GM21526 (cell line): ENCODE results near the gene PRXL2B.
"Not testable (repeated sequence)": the region's sequence is repeated elsewhere in the genome, so short reads cannot be mapped to it uniquely, and the experiment has no call there.

Source experiments
- ATAC-seq: cut with Tn5 transposase; IDR thresholded peaks from one replicate; pipeline ENCODE4 v1.9.1; 2021; ENCODE audit warnings: moderate library complexity; ENCODE audit not compliant: unreplicated experiment, low FRiP score

The PRXL2B gene

DNA sequence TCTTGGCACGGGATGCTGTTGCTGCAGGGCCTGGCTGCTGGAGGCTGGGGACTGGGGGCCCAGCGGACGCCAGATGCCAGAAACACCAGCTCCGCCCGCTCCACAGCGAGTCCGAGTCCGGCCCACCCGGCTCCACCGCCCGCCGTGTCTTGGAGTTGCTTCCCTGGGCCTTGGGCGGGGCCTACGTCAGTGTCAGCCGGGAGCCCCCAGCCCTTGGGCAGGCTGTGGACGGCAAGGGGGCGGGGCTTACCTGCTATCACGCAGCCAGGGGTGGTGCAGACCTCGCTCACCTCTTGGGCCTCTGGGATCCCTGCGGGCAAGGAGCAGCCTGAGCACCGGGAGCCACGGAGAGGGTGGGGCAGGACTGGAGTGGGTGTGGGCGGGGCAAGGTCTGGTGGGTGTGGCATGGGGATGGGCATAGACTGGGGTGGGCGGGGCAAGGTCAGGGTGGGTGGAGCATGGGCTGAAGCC is 24.5 kb downstream of the PRXL2B start:
- ATAC-seq = no peak

DNA sequence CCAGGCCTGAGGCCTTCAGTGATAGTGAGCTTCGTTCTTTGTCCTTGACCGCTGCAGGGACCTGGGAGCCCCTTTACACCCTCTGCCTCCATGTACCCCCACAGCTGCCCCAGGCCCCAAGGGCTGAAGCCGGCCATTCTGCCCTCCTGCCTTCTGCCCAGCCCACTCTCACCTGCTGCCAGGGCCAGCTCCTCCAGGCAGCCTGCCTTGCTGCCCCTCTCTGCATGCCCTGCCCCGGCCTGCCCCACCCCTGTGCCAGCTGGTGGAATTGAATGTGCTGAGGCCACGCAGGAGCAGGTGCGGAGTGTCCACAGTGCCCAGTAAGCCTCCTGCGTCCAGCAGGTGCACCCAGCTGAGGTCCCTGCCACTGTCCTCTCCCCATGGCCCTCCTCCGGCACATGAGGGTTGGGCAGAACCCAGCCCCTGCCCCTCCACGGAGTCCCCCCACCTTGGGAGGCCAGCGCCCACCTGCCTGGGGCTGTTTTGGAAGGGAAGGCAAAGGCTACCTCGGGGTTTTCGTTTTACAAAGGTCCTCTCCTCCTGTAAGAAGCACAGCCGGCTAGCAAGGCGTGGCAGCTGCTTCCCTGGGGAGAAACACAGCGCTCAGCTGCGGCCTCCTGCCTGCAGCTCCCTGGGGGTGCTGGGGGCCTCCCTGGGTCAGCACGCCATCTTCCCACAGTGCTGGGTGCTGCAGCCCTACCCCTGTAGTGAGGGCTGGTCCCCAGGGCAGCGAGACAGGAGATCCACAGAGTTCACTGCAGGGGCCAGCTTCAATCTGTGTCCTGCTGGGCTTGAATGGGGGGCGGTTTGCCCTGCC is 25.3 kb downstream of the PRXL2B start:
- ATAC-seq = no peak

DNA sequence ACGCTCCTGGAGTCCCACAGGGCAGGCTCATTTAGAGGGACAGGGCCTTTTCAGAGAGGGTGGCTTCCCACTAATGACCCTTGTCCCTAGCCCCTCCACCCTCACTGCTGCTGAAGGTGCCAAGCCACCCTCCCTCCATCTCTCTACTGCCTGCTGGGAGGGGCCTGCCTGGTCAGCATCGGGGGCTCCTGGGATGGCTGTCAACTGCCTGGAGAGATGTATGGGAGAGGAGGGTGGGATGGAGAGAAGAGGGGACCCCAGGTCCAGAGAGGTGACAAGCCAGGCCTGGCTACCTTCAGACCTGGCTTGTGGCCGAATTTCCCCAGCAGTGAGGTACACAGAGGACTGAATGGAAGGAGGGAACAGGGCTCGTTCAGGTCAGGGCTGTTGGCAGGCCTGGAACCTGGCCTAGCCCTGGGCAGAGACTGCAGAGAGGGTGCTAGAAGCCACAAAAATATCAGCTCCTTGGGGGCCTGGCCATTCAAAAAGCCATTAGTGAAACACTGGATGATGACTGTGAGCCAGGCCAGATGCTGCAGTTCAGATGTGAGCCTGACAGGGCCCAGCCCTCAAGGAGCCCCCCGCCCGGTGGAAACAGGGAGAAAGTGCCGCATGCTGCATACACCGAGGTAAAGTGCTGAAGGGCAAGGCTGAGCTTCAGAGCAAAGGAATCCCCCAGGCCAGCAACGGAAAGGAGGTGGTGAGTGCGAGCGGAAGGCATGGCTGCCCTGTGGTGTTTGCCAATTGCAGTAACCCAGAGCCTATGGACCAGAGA is 26.2 kb downstream of the PRXL2B start:
- no peak for ATAC-seq

DNA sequence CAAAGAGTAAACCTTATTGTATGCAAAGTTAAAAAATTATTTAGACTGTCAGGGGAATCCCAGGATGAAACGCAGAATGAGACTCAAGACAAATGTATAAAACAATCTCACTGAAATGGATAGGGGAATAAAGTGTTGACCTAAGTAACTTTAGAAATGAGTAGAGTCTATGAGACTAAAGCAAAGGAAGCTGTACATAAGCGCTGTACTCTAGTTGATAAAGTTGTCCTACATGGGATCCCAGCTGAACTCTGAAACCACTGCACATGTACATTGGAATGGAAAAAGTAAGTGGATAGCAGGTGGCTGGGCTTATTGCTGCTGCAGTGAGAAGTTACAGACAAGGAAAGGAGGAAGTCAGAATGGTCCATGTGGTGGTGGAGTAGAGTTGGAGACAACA is 27.6 kb downstream of the PRXL2B start:
- ATAC-seq = no peak

DNA sequence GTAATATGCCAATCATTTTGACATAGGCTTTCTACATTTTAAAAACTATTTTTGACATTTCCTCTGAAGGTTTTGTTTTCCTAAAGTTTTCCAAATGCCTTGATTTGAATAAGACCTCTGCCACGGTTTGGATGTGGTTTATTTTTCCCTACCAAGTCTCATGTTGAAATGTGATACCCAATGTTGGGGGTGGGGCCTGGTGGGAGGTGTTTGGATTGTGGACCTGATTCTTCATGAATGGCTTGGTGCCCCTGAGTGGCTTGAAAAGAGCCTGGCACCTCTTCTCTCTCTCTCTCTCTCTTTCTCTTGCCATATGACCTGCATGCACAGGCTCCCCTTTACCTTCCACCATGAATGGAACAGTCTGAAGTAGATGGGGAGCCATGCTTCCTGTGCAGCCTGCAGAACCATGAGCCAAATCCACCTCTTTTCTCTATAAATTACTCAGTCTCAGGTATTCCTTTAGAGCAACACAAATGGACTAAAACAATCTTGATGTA is 31.4 kb downstream of the PRXL2B start:
- ATAC-seq = no peak

DNA sequence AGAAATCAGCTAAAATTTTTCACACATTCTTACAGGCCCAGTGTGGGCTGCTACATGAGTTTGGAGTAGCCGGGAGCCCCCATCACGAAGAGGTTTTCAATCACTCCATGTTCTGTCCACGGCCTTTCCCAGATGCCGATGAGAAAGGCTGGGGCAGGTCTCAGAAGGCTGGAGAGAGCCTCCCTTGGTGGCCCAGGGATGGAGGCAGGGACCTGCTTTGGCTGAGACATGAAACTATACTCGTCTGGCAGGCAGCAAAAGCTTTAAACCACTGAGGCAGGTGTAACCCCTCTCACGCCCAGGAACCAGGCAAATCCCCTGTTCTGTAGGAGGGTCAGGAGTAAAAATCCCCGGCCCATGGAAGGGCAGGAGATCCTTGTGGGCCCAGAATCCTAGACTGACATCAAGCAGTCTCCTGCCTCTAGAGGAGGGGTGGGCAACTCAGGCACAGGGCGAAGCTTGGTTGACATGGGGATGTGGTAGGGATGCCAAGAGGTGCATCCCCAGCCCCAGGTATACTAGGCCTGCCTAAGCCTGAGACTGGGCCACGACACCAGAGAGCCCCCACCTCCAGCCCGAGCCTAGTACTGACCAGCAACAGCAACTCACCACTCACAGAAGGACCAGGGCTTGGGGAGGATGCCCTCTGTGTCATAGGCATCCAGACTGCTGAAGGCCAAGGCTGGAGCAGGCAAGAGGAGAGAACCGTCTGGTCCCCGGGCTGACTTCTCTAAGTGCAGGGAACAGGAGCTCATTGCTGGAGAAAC is 37.2 kb downstream of the PRXL2B start:
- ATAC-seq = no peak

DNA sequence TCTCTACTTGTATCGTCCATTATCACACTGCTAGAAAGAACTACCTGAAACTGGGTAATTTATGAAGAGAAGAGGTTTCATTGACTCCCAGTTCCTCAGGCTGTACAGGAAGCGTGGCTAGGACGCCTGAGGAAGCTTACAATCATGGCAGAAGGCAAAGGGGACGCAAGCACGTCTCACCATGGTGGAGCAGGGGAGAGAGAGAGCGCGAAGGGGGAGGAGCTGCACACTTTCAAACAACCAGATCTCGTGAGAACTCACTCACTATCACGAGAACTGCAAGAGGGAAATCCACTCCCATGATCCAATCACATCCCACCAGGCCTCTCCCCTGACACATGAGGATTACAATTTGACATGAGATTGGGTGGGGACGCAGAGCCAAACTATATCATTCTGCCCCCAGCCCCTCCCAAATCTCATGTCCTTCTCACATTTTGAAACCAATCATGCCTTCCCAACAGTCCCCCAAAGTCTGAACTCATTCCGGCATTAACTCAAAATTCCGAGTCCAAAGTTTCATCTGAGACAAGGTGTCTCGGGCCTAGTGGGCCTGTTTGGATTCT is 38.2 kb downstream of the PRXL2B start:
- no peak for ATAC-seq

DNA sequence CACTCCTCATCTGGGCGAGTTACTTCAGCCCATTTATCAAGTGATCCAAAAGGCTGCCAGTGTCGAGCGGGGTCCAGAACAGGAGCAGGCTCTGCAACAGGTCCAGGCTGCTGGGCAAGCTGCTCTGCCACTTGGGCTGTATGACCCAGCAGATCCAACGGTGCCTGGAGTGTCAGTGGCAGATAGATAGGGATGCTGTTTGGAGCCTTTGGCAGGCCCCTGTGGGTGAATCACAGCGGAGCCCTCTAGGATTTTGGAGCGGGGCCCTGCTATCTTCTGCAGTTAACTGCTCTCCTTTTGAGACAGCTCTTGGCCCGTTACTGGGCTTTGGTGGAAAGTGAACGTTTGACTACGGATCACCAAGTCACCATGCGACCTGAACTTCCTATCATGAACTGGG is 38.7 kb downstream of the PRXL2B start:
- no peak for ATAC-seq

DNA sequence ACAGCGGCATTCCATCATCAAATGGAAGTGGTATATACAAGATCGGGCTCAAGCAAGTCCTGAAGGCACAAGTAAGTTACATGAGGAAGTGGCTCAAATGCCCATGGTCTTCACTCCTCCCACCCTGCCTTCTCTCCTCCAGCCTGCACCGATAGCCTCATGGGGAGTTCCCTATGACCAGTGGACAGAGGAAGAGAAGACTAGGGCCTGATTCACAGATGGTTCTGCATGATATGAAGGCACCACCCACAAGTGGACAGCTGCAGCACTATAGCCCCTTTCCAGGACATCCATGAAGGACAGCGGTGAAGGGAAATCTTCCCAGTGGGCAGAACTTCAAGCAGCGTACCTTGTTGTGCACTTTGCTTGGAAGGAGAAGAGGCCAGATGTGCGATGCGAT is 39.2 kb downstream of the PRXL2B start:
- not testable (repeated sequence) for ATAC-seq

DNA sequence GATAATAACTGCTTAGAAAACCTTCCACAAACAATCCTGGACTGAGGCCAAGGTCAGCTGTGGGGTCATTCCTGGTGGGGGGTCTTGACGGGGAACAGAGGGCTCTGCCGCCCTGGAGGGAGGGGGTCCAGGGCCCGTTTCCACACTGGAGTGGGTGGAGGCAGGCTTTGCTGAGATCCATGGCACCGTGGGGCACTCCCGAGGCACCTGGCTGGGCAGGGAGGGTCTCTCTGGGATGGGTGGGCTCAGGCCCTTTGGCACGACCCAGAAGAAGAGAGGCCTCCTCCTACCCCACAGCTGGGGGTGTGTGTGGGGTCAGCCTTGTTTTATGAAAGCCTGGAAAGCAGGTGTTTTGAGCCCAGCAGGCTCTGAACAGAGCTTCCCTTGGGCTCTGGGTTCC is 41.2 kb downstream of the PRXL2B start:
- ATAC-seq = no peak

DNA sequence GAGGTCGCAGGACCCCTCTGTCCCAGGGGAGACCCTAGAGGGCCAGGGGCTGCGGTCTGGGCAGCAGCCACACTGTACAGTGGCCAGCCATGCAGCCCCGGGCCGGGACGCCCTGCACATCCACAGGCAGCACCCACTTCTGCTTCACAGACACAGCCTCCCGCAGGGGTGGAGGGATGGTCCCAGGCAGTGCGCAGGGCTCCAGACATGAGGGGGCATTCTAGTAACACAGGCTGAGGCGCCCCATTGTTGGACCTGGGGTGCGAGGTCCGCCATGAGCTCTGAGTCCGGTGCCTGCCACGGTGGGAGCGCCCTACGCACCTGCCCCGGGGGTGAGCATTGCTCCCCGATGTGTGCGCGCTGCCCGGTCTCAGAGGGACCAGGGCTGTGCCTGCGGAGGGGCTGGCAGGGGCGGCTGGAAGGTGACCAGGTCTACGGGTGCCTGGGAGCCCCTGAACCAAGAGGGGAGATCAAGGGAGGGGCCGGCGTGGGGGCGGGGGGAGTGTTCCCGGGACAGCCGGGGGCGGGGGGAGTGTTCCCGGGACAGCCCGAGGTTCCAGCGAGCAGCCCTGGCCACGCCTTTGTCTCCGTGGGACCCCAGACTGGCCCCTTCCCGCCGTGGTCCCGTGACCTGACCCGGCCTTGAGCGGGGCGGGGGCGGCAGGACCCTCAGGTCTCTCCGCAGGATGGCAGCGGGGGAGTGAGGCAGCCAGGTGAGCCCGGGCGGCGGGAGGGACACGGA is 41.8 kb downstream of the PRXL2B start:
- no peak for ATAC-seq

DNA sequence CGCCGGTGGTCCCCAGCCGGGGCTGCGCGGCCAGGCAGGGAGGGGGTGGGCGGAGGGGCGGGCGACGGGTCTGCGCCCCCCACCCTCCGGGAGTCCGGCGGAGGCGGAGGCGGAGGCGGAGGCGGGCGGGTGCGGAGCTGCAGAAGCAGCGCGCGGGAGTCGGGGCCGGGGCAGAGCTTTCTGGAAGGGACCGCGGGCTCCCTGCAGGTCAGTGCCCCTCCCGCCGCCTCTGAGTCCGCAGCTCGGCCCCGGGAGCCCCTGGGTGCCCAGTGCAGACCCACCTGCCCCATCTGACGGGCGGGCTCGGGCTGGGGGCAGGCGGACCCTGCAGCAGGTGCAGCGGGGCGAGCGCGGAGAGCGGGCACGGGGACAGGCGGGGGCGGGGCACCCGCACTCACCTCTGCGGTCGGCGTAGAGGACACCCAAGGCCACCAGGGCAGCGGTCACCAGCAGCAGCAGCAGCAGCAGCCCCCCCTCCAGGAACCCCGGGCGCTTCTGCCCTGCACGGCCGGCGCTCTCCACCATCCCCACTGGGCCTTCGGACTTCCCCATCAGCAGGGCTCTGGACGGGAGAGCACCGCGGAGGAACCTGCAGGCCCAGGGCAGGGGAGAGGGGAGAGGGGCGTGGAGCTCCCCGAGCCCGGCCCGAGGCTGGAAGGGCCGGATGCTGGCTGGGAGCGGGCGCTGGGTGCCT is 42.5 kb downstream of the PRXL2B start:
- no peak for ATAC-seq

DNA sequence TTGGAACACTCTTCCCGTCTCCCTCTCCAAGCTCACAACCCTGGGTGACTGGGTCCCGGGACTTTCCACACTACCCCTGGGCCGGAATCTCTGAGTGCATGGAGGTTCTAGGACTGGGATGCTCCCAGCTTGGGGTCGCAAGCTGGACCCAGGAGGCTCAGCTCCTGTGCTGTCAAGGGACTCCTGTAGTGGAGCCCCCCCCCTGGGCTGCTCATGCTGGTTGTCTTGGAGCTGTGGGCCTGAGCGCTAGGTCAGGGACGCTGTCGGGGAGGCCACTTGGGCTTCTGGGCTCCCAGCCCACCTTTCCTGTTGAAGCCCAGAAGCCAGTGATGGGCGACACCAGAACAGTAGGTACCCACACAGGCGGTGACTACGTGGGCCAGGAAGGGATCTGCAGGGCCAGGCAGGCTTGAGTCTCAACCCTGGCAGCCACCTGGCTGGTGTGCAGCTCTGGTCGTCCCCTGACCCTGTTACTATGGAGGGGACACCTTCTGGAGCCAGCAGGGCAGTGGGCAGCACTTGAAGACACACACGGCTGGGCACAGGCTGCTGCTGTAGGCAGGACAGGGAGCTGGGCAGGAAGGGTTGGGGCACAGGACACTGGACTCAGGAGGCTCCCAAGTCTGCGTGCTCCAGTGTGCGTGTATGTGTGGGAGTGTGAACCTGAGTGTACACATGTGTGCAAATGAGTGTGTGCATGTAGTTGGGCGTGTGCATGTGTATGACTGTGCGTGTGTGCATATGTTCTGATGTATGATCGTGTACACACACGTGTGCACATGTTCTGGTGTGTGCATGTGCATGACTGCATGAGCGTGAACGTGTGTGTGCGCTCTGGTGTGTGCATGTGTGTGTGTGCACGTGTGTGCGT is 43.3 kb downstream of the PRXL2B start:
- ATAC-seq = no peak

DNA sequence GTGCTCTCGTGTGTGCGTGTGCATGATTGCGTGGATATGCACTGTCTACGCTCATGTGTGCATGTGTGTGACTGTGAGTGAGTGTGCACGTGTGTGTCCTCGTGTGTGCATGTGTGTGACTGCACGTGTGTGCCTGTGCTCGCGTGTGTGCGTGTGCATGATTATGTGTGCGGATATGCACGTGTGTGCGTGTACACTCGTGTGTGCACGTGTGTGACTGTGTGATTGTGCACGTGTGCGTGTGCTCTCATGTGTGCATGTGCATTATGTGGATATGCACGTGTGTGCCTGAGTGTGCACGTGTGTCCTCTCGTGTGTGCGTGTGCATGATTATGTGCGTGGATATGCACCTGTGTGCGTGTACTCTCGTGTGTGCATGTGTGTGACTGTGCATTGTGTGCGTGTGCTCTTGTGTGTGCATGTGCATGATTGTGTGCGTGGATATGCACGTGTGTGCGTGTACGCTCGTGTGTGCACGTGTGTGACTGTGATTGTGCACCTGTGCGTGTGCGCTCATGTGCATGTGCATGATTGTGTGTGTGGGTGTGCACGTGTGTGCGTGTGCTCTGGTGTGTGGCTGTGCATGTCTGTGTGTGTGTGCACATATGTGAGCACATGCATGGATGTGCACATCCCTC is 44.0 kb downstream of the PRXL2B start:
- ATAC-seq = no peak

DNA sequence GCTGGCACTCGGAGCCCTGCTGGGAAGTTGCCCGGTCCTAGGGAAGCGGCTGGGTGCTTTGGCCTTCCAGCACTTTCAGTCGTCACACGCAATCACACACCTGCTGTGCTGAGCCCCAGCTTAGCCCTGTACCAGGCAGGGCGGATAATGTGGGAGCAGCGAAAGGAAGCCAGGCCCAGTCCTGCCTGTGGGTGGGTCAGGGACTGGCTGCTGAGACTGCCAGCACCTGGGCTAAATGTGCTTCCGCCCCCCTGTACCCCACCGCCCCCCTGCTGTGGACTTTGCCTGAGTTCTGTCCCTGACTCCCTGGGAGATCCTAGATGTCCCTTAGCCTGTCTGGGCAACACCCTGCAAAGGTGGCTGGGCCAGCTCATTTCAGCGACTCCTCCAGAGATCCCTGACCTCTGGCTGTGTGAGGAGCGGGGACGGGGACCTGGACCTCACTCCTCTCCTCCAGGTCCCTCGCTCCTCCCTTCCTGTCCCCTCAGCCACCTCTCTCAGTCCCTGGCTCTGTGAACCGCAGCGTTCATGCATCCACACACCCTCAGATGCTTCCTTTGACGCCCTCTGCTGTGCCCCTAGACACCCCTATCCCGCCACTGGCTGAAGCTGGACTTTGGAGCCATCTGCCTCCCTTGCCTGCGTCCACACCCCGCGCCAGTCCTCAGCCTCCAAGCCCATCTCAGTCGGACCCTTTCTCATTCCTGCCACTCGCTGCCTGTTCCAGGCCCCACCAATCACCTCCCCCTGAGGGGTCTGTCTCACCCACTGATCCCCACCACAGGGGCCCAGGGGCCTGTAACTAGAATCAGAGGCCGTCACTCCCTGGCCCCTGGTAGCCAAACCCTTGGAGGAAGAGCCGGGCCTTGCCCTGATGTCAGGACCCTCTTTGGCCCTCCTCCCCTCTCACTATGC is 44.8 kb downstream of the PRXL2B start:
- ATAC-seq = no peak

DNA sequence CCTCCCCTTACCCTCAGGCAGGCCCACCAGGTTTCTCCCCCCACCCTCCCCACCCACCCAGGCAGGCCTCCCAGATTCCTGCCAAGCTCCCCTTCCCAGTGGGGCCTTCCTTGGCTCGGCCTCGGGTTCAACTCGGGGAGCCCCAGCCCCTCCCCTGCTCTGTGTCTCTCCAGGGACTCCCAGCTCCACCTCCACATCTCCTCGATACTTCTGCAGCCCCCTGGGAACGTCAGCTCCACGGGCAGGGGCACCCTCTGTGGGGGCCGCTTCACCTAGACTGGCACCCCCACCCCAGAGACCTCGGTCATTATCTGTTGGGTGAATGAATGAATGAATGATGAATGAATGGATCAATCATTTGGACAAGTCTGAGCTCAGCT is 45.5 kb downstream of the PRXL2B start:
- no peak for ATAC-seq
